ENCODE measurements around the gene PPID.

Gene PPID

GRCh38 chr4:158739600-158739999, 16.4 kb upstream of the PPID start:
- in situ Hi-C loops (cut with HindIII; ENCODE audit: low sequenced_read_pairs): no loop called here

- in situ Hi-C loops (cut with HindIII; ENCODE audit: low sequenced_read_pairs): no loop called here
Measured at GRCh38 chr4:158738866-158739265, 15.7 kb upstream of the PPID start.

GRCh38 chr4:158729716-158730559, 6.7 kb upstream of the PPID start:
- in situ Hi-C loops (cut with HindIII; ENCODE audit: low sequenced_read_pairs): no loop called here

- in situ Hi-C loops (cut with HindIII; ENCODE audit: low sequenced_read_pairs): no loop called here
Measured at GRCh38 chr4:158728236-158728635, 5.0 kb upstream of the PPID start.

- in situ Hi-C loops (cut with HindIII; ENCODE audit: low sequenced_read_pairs): no loop called here
Measured at GRCh38 chr4:158726633-158727032, 3.4 kb upstream of the PPID start.

GRCh38 chr4:158724637-158725036, 1.4 kb upstream of the PPID start:
- in situ Hi-C loops (cut with HindIII; ENCODE audit: low sequenced_read_pairs): loop anchor here (5.0 to 25.0 kb wide), 2 partner anchors 93 to 463 kb away; no protein-coding TSS in a partner anchor

- in situ Hi-C loops (cut with HindIII; ENCODE audit: low sequenced_read_pairs): loop anchor here (5.0 to 25.0 kb wide), 2 partner anchors 95 to 465 kb away; no protein-coding TSS in a partner anchor
Measured at GRCh38 chr4:158722291-158722916, 792 bp downstream of the PPID start.

GRCh38 chr4:158721680-158722079, 1.5 kb downstream of the PPID start:
- in situ Hi-C loops (cut with HindIII; ENCODE audit: low sequenced_read_pairs): loop anchor here (5.0 to 25.0 kb wide), 2 partner anchors 96 to 466 kb away; no protein-coding TSS in a partner anchor

GRCh38 chr4:158715802-158716201, 7.4 kb downstream of the PPID start:
- in situ Hi-C loops (cut with HindIII; ENCODE audit: low sequenced_read_pairs): loop anchor here (25.0 kb wide), 1 partner anchor 471 kb away; no protein-coding TSS in a partner anchor

GRCh38 chr4:158714937-158715336, 8.3 kb downstream of the PPID start:
- in situ Hi-C loops (cut with HindIII; ENCODE audit: low sequenced_read_pairs): loop anchor here (25.0 kb wide), 1 partner anchor 472 kb away; no protein-coding TSS in a partner anchor

GRCh38 chr4:158712622-158713021, 10.6 kb downstream of the PPID start:
- in situ Hi-C loops (cut with HindIII; ENCODE audit: low sequenced_read_pairs): loop anchor here (25.0 kb wide), 1 partner anchor 475 kb away; no protein-coding TSS in a partner anchor

GRCh38 chr4:158710814-158711213, 12.4 kb downstream of the PPID start:
- in situ Hi-C loops (cut with HindIII; ENCODE audit: low sequenced_read_pairs): loop anchor here (25.0 kb wide), 1 partner anchor 476 kb away; no protein-coding TSS in a partner anchor

- in situ Hi-C loops (cut with HindIII; ENCODE audit: low sequenced_read_pairs): loop anchor here (25.0 kb wide), 1 partner anchor 483 kb away; no protein-coding TSS in a partner anchor
Measured at GRCh38 chr4:158704274-158704673, 18.9 kb downstream of the PPID start.

- in situ Hi-C loops (cut with HindIII; ENCODE audit: low sequenced_read_pairs): no loop called here
Measured at GRCh38 chr4:158688813-158689212, 34.4 kb downstream of the PPID start.

- in situ Hi-C loops (cut with HindIII; ENCODE audit: low sequenced_read_pairs): no loop called here
Measured at GRCh38 chr4:158682066-158682465, 41.1 kb downstream of the PPID start.

GRCh38 chr4:158681629-158682028, 41.6 kb downstream of the PPID start:
- in situ Hi-C loops (cut with HindIII; ENCODE audit: low sequenced_read_pairs): no loop called here

- in situ Hi-C loops (cut with HindIII; ENCODE audit: low sequenced_read_pairs): no loop called here
Measured at GRCh38 chr4:158678767-158679166, 44.4 kb downstream of the PPID start.

- in situ Hi-C loops (cut with HindIII; ENCODE audit: low sequenced_read_pairs): no loop called here
Measured at GRCh38 chr4:158676076-158676475, 47.1 kb downstream of the PPID start.

GRCh38 chr4:158673633-158674032, 49.6 kb downstream of the PPID start:
- in situ Hi-C loops (cut with HindIII; ENCODE audit: low sequenced_read_pairs): no loop called here

GRCh38 chr4:158671915-158672806, 51.0 kb downstream of the PPID start, which contains the start of gene ETFDH:
Gene ETFDH, plus strand, starts transcription at chr4:158672296. Its CDS starts 161 bp downstream, at chr4:158672457.
- in situ Hi-C loops (cut with HindIII; ENCODE audit: low sequenced_read_pairs): no loop called here

- in situ Hi-C loops (cut with HindIII; ENCODE audit: low sequenced_read_pairs): no loop called here
Measured at GRCh38 chr4:158671665-158671914, 51.6 kb downstream of the PPID start, which contains the start of gene C4orf46. Gene C4orf46, minus strand, starts transcription at chr4:158671887. Its CDS starts 86 bp downstream, at chr4:158671801.

Data from endothelial cell of hepatic sinusoid (primary cell).